Thyroid gland (tissue), 4 donors: ENCODE data around the gene SCP2. TPM values are rescaled to one million over a fixed set of nuclear protein-coding genes. Genes with fewer than 3 reads are reported as not detected.

ENCODE experiments used
- DNase-seq, 2 donors: peaks; one replicate each; pipeline ENCODE4 v3.0.0-alpha.2; 2019
- H3K27ac ChIP-seq, 3 donors: fragments of 200-600 bp; sonication (generic); 1 replicate in 2 of 3; 2 replicates in 1 of 3; pipeline ENCODE4 v1.5.1; 2016 to 2019; ENCODE audit warnings: mild to moderate bottlenecking in 1 of 3, moderate library complexity in 1 of 3
- H3K27me3 ChIP-seq: fragments of 200-600 bp; sonication (generic); one replicate; pipeline ENCODE4 v1.5.1; 2019
- H3K36me3 ChIP-seq, 2 donors: fragments of 200-600 bp; sonication (generic); one replicate each; pipeline ENCODE4 v1.5.1; 2016 to 2019
- H3K4me1 ChIP-seq, 2 donors: fragments of 200-600 bp; sonication (generic); one replicate each; pipeline ENCODE4 v1.5.1; 2017 to 2019
- H3K4me3 ChIP-seq, 3 donors: fragments of 200-600 bp; sonication (generic); replicated peaks in 1 of 3; 1 replicate in 2 of 3; 2 replicates in 1 of 3; pipeline ENCODE4 v1.5.1; 2016; ENCODE audit warnings: mild to moderate bottlenecking in 1 of 3
- H3K9me3 ChIP-seq: fragments of 200-600 bp; sonication (generic); one replicate; pipeline ENCODE4 v1.5.1; 2017
- CTCF ChIP-seq, 6 experiments: fragments of 200-600 bp in 3 of 6; fragments of 450-650 bp in 3 of 6; sonication (generic) in 3 of 6; IDR thresholded peaks; one replicate each; pipeline ENCODE4 v1.5.1; 2016 to 2019; ENCODE audit warnings: antibody characterized with exemption in 6 of 6, mild to moderate bottlenecking in 2 of 6, inconsistent platforms in 1 of 6, moderate library complexity in 1 of 6
- POLR2A ChIP-seq, 2 donors: fragments of 450-650 bp; IDR thresholded peaks; one replicate each; pipeline ENCODE4 v1.6.1; 2017; ENCODE audit warnings: antibody characterized with exemption in 2 of 2, mild to moderate bottlenecking in 2 of 2, moderate library complexity in 1 of 2
- WGBS, 2 donors: methylation state at CpG; one replicate each; pipeline ENCODE4 v1.1.5; 2017; 5-methylcytosine and 5-hydroxymethylcytosine counted together
- intact Hi-C: fragments of 100-400 bp; cut with DNase I; formaldehyde crosslinking; loops from one replicate; pipeline ENCODE4 v1.15.1; 2023
- total RNA-seq, 4 donors: library from RNA; depleted of rRNA; stranded (reverse); fragments of >200 nt; gene quantifications; one replicate each; pipeline ENCODE4 v1.2.3, GENCODE V29; 2016

SCP2 gene
- total RNA-seq, 4 donors from 2014 or later = 114 to 181 (median 164) TPM

- DNase-seq = no peak
- H3K36me3 ChIP-seq = no peaks in the 10 kb centered on the region
- peaks cover 0 to 16% of the 10 kb centered on the region in 2 donors for H3K4me1 ChIP-seq
- intact Hi-C loops = loop anchor here (10.0 kb wide), 1 partner anchor 191 kb away; the partner anchor contains the start of gene ZYG11B
- no peak overlapping the region for H3K4me3 ChIP-seq
- 85 to 90% methylated on average over 7 of the region's 7 CpGs for WGBS, 2 donors
- H3K27me3 ChIP-seq = no peaks in the 10 kb centered on the region
- no peak for TF ChIP-seq POLR2A (IDR thresholded peaks at IDR 0.05)
- no peak for TF ChIP-seq CTCF (IDR thresholded peaks at IDR 0.05)
- no peak overlapping the region for H3K27ac ChIP-seq
- no peaks in the 10 kb centered on the region for H3K9me3 ChIP-seq
These were observed 11.2 kb upstream of the SCP2 start for GRCh38 chr1:52915855-52916220.

GRCh38 chr1:52916241-52916975, 10.7 kb upstream of the SCP2 start:
- WGBS, 2 donors = 90 to 91% methylated on average over 10 of the region's 10 CpGs
- H3K4me1 ChIP-seq = peaks cover 0 to 16% of the 10 kb centered on the region in 2 donors
- H3K27ac ChIP-seq = no peak overlapping the region
- TF ChIP-seq POLR2A (IDR thresholded peaks at IDR 0.05) (no peak), CTCF (IDR thresholded peaks at IDR 0.05) (no peak)
- intact Hi-C loops = loop anchor here (10.0 kb wide), 1 partner anchor 192 kb away; the partner anchor contains the start of gene ZYG11B
- no peaks in the 10 kb centered on the region for H3K9me3 ChIP-seq
- no peak overlapping the region for H3K4me3 ChIP-seq
- H3K36me3 ChIP-seq = no peaks in the 10 kb centered on the region
- H3K27me3 ChIP-seq = no peaks in the 10 kb centered on the region
- no peak for DNase-seq

- Histone ChIP-seq H3K9me3 (no peaks in the 10 kb centered on the region), H3K27ac (no peak overlapping the region), H3K4me1 (peaks cover 0 to 18% of the 10 kb centered on the region in 2 donors), H3K4me3 (no peak overlapping the region), H3K27me3 (no peaks in the 10 kb centered on the region), H3K36me3 (no peaks in the 10 kb centered on the region)
- no peak for DNase-seq
- WGBS, 2 donors = 82 to 91% methylated on average over 7 of the region's 7 CpGs
- intact Hi-C loops = loop anchor here (10.0 kb wide), 1 partner anchor 192 kb away; the partner anchor contains the start of gene ZYG11B
- TF ChIP-seq CTCF (IDR thresholded peaks at IDR 0.05) = no peak
- TF ChIP-seq POLR2A (IDR thresholded peaks at IDR 0.05) = no peak
These were observed 9.9 kb upstream of the SCP2 start for GRCh38 chr1:52917156-52917555.

- no peaks in the 10 kb centered on the region for H3K27me3 ChIP-seq
- H3K4me3 ChIP-seq = no peak overlapping the region
- H3K36me3 ChIP-seq = no peaks in the 10 kb centered on the region
- H3K4me1 ChIP-seq = peaks cover 0 to 22% of the 10 kb centered on the region in 2 donors
- 100% methylated on average over 1 of the region's 1 CpG for WGBS, 2 donors
- no peak overlapping the region for H3K27ac ChIP-seq
- TF ChIP-seq POLR2A (IDR thresholded peaks at IDR 0.05) (no peak), CTCF (IDR thresholded peaks at IDR 0.05) (no peak)
- no peaks in the 10 kb centered on the region for H3K9me3 ChIP-seq
- intact Hi-C loops = loop anchor here (10.0 kb wide), 1 partner anchor 193 kb away; the partner anchor contains the start of gene ZYG11B
- no peak for DNase-seq
These were observed 9.5 kb upstream of the SCP2 start for GRCh38 chr1:52917581-52917980.

- Histone ChIP-seq H3K36me3 (no peaks in the 10 kb centered on the region), H3K27ac (no peak overlapping the region), H3K4me1 (peaks cover 0 to 22% of the 10 kb centered on the region in 2 donors), H3K27me3 (no peaks in the 10 kb centered on the region), H3K9me3 (no peaks in the 10 kb centered on the region), H3K4me3 (no peak overlapping the region)
- intact Hi-C loops = loop anchor here (10.0 kb wide), 1 partner anchor 193 kb away; the partner anchor contains the start of gene ZYG11B
- DNase-seq = no peak
- TF ChIP-seq CTCF (IDR thresholded peaks at IDR 0.05) = no peak
- no peak for TF ChIP-seq POLR2A (IDR thresholded peaks at IDR 0.05)
- WGBS, 2 donors = 74 to 78% methylated on average over 6 of the region's 6 CpGs
These were observed 8.9 kb upstream of the SCP2 start for GRCh38 chr1:52918201-52918600.
